HCEC 1CT (cell line): ENCODE data around the gene RNF150.

Source experiments
- DNase-seq: peaks from one replicate; pipeline ENCODE4 v3.0.0-alpha.2; 2017

The RNF150 gene

DNA sequence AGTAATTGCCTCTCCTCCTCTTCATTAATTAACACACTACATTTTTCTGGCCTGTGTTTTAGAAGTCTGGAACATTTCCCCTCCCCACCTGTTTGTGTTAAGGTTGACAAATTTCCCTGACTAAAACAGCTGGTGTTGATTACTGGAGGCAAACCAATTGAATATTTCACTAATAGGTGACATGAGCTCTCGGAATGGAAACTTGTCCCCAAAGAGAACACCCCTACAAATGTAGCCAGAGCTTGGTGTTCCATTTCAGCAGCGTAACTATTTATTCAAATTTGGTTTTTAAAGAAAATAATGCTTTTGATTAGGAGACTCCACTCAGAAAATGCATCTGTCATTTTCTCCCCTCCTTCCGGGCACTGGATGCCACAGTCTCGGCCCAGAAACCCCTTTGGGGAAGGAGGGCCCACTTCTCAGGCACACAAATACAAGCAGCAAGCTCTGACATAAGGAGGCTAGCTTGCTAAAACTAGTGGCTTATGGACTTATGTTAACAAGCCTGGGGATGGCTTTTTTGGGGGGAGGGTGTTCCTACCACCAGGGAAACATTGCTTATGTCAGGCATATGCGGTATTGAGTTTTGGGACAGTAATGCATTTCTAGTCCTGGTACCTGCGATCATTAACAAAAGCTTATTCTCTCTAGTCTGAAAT lies 2.2 kb downstream of the RNF150 start:
- no peak for DNase-seq

DNA sequence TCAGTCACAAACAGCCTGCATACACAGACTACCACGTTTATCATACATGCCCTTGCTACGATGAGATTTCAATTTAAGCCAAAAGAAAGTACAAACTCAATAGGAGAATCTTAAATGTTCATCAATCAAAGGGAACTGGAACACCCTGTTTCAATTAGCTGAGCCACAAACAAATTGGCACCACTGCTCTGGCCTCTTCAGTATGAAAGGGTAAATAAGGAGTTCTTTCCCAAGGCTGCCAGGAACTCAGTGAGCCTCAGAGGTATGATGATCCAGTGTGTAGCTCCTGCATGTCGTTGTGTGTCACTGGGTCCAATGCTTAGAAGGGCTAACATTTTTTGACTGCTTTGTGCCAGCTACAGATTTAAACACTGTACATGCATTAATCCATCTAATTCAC lies 5.4 kb downstream of the RNF150 start:
- no peak for DNase-seq

DNA sequence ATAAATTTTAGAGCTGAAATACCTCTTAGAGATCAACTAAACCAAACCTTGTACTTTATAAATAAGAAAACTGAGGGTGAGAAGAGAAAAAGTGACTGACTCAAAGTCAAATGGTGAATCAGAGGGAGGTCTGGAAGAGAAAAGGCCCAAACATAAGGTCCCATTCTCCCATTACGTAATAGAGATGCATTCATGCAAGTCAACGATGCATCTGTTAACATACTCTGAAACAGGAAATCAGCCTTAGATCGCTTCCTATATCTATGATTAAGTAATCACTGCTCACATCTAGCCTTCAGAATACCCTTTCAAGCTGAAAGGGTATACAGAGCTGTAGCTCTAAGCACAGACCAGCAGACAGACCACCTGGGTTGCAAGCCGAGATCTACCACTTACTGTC lies 6.5 kb downstream of the RNF150 start:
- peak; percentile 20 for DNase-seq

DNA sequence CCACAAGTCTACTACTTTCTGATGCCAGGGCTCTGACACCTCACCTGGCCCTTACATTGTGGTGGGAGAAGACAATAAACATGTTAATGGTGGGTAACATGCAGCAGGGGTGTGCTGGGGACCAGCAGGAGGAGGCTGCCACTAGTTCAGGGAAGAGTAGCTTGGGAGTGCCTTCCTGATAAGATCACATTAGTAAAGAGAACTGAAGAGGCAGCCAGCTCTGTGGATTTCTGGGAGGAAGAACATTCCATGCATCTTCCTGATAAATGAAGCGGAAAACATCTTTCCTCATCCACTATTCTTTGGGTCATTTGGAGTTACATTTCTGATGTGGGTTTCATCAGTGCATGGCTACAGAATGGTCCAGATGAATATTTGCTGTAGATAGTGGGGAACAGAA lies 9.0 kb downstream of the RNF150 start:
- no peak for DNase-seq

DNA sequence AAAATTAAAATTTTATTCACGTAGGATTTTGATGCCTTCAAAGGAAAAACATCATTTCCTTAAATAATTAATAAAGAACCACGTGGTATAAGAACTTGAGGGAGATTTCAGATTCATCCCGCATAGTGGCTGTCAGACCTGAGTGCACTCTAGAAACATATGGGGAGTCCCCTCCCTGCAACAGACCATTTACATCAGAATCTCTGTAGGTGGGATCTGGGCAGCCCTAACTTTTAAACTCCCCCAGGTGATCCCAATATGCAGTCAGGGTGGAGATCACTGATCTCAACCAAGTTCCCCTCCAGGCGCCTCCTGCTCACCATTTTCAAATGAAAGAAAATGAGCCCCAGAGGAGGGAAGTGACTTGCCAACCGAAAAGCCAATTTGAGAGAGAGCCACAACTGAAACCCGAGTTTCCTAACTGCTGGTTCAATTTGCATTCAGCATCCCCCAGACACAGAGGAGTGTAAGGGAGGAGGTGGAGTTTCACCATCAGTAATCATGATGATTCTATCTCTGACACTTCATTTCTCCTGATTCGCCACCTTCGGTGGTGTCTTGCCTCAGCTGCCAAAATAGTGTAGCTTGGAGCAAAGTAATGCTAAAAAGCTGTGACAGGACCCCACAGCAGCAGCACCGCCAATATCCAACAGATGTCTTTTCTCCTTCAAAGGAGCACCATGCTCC lies 11.4 kb downstream of the RNF150 start:
- DNase-seq: no peak

DNA sequence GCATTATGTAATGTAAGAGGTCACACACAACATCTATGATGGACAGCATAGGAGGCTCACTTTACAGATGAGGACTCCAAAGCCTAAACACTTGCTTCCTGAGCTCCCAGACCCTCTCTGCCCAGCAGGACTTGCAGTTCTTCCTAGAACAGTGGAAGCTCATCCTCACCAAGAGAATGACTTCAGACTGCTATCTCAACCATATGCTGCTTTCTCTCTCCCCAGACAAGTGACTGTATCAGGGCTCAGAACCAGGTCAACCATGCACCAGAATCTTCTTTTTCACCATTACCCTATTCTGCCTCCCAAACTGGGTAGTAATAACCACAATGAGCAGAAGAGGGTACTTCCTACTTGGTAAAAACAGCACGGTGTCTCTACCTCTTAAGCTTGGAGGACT lies 12.2 kb downstream of the RNF150 start:
- DNase-seq: no peak

DNA sequence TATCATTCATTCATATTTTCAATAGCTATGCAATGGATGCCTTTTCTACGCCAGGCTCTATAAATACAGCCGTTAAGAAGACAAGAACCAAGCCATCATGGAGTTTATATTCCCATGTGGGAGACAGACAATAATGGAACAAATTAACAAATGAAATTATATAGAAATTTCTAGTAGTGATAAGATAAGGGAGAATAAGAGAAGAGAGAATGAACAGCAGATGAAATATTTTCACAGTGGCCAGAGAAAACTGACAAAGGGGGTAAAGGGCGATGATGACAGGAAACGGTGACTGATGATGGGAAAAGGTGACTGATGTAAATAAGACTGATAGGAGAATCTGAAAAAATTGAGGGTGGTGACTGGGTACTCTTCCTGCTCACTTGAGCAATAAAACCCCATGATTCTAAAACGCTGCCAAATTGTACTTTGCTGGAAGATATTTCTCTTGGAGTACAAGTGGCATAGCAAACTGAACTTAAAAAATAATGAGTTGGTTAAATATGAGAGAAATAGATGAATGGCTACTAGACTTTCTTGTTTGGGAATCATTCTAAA lies 13.2 kb downstream of the RNF150 start:
- no peak for DNase-seq

DNA sequence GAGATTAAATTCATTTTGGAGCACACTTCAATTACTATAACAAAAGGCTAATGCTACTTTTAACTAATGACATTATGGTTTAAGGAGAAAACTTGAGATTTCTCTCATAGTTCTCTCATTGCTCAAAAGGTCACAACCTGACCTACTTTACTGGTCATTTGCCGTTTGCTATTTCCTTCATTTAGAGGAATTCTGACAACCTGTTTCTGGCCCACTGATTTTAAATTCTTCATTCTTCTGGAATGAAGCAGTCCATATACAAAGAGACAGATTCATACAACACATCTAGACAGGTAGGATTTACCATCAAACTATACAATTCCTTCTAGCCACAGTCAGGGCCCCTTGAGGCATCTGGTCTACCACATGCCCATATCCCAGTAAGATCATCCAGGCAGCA lies 14.2 kb downstream of the RNF150 start:
- no peak for DNase-seq

DNA sequence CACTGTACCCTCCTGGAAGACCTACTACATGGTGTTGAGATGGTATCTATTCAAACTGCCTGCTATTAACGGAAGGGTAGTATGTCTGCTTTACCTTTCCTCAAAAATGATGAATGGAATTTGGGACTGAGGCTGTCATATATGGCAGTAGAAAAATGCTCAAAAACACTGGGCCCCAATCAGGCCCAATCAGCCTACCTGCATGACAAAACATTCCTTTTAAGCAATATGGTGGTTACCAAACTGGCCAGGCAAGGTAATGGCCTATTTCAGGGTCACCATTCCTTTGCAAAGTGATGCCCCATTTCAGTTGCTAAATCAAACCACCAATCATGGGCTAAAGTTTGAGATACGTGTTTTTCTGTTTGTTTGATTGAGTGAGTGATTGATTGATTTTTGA lies 14.9 kb downstream of the RNF150 start:
- no peak for DNase-seq

DNA sequence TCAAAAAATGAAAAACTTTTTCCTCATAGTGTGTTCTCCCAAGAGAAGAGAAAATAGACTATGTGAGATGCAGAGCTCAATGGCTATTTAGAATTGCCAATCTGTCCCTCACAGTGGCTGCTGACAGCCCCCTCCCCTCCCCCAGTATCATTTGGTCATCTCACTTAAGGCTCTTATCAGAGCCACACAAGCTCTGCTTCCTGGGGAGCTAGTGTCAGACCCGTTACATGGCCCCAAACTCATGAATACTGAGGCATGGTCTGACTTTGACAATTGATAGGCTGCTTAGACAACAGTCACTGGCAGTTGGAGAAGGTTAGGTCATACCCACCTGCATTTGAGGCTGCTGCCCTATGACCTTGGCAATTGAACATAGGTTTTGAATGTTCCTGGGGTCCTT lies 15.3 kb downstream of the RNF150 start:
- DNase-seq: no peak

DNA sequence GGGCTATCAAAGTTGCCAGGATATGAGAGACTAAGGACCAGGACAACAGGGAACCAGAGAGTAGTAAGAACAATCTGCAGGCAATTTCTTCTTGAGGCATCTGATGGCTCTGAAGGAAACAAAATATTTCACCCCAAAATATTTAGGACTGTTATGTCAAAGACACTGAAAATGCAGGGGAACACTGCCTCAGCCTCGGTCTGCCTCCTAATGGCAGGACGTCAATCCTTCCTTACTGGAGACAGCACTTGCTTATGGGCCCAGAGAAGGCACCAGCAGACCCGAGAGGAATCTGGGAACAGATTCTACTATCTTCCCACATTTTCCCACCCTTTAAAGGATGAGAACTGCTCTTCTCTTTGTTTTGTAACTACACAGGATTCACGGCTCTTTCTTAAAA lies 23.3 kb downstream of the RNF150 start:
- no peak for DNase-seq

DNA sequence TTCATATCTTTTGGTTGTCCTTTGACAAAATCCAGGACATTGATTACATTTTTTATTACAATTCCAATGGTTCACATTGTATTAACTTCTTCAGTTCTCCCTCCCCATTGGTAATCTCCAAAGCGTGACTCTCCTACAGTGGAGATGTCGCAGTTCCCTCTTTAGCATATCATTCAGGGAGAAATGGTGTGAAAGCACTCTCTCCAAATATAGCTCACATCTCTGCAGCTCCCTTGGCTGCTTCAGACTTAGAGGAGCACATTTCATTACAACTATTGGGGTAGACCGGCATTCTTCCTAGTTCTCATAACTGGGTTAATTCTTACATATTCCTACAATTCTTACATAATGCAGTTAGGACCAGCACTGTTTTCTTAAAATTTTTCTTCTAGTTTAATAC lies 25.3 kb downstream of the RNF150 start:
- no peak for DNase-seq

DNA sequence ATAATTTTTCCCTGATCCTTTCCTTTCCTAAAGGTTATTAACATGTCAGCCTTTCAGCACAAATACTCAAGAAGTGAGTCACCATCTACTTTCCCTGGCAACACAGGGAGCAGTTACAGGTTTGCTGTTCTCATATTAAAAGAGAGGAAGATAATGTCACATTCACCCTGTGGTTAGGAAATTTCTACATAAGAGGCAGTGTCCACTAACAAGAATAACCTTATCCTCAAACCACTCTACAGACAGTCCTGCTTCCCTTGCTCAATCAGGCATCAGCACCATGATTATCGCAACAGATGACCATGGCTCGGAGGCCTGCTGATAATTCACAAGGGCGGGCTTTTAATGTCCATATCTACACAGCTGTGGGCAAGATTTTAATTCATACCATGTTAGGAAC lies 30.9 kb downstream of the RNF150 start:
- peak; percentile 16 for DNase-seq

DNA sequence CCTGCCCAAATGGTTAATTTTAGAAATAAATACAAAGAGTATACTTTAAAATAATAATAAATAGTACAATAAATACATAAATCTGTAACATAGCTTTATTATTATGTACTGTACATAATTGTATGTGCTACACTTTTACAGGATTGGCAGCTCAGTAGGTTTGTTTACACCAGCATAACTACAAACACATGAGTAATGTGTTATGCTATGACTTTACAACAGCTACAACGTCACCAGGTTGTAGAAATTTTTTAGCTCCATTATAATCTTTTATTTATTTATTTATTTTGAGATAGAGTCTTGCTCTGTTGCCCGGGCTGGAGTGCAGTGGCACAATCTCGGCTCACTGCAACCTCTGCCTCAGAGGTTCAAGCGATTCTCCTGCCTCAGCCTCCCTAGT lies 31.8 kb downstream of the RNF150 start:
- DNase-seq: no peak

DNA sequence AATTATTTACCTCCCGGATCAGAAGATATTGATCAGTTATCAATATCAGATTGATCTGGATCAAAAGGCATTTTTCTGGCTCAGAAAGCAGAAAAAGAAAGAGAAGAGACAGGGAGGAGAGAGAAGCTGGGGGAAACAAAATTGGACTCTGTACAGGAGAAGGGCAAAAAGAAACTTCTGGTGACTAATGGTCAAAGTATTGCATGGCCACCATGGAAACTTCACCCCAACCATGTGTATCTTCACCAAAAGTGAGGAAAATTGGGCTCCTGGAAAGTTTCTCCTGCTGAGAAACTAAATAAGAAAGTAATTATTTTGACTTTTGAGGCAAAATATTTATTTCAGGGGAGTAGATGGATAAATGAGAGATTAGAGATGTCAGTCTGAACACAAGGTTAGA lies 33.9 kb downstream of the RNF150 start:
- peak; percentile 2 for DNase-seq

DNA sequence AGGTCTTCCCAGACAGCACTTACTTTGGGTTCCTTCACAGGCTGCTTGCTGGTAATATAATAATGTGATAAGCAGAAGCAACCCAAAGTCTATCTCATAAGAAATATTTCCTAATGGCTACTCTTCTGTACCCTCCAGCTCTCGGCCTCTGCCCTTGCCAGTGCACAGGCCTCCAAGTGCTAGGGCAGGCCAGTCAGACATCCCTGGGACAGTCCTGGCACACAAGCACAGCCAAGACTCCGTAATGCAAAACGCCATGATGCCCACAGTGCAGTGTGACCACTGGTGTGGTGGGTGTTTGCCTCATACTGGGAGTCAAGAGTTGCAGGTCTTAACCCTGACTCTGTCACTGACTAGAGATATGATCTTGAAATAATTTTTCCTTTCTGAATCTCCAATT lies 35.1 kb downstream of the RNF150 start:
- DNase-seq: no peak

DNA sequence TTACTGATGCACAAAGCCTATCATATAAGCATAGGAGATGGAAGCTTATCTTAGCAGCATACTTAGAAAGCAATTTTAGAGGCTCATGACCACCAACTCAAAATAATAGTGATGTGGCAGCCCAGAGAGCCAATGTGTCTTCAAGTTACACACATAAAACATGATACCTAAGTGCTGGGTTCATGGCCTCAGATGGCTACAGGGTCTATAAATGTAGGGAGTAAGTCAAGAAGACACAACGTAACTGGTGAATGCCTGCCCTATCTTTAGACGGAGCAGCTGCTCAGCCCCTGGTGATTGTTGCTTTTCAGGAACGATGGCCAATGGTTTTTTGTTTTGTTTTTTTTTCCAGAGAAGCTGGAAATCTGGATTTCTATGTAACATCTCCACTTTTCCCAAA lies 42.8 kb downstream of the RNF150 start:
- DNase-seq: no peak

DNA sequence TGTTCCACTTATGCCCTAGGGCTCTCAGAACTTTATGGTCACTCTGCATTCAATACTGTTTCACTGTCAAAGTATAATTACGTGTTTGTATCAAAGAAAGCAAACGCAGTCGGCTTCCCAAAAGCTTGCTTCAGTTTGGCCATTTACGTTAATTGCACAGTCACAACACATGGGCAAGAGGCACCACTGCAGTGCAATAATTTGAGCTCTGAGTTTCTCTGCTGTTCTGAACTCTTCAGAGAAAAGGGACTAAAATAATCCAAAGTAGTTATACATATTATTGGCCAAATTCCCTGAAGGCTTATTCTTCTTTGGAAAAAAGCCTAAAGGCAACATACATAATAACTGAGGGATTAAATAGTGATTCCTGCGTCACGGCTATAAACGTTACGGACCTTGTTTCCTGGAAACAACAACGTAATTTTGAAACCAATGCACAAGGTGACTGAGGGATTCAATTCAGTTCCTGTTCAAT lies 51.3 kb downstream of the RNF150 start:
- DNase-seq: no peak

DNA sequence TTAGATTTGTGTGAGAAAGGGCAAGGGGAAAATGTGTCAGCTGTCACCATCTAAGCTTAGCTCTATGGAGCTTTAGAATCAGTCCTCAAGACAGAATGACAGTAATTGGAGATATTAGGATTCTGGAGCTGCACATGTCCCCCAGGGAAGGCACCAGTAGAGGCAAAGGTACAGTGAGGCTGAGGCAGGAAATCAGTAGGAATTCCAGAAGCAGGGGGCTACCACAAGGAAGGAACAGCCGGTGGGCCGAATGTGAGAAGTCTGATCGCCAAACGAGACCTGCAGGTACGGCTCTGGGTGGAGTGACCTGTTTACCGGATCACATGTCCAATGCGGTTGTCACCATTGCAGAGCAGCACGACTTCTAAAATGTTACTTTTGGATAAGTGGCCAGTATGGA lies 52.6 kb downstream of the RNF150 start:
- no peak for DNase-seq

DNA sequence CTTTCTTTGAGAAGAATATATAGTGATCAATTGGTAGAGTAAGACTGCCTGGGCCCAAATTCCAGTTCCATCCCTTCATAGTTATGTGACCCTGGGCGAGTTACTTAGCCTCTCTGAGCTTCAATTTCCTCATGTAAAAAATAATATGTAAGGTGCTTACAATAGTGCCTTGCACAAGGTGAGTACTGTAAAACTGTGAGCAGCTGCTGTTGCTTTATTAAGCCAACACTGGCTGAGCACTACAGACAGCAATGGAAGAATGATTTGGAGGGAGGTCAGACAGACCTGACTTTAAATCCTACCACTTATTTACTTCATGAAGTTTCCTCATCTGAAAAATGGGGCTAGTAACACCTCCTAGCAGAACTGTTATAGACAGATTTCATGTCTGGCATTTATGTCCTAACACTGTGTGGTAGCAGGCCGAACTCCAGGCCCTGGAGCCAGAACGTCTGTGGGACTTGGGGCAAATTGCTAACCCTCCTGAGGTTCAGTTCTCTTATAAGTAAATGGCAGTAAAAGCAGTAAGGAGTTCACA lies 53.8 kb downstream of the RNF150 start:
- DNase-seq: no peak

DNA sequence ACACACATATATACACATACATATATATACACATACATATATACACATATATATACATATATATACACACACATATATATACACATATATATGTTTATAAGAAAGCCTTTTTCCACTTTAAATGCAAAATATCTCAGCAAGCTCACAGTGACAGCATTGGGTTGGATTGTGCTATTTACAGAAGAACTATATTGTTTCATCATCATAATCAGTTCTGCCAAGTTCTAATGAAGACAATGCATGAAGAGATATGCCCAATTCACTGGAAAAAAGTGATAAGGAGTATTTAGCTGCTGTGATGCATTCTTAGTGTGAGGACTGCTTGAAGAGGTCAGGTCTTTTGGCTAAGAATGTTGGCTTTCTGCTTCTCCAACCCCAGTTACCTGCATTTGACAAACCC lies 54.4 kb downstream of the RNF150 start:
- DNase-seq: no peak

DNA sequence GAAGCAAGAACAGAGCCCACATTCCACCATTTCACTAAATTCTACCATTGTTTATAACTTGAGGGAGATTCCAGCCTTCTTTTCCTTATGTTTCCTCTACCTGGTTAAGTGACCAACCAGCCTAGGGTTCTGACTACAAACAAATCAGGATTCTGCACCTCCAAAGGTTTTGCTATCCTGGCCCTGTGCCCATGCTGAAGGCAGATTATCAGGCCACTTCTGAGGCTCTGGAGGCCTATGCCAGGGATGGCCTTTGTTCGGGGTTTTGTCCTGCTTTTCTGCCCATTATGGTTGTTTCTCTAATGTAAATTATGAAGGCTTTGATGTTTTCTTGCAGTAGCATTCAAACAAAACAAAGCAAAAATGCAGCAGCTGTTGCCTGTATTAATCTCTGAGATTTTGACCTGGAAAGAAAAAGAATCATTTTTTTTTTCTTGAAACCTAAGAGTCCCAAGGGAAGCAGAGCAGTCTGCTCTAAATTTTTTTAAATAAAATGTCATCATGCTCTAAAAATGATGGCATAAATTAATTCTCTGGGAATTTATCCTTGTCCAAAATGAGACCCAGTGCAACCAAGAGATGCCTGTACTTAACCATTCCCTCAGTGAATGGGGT lies 55.6 kb downstream of the RNF150 start:
- no peak for DNase-seq

DNA sequence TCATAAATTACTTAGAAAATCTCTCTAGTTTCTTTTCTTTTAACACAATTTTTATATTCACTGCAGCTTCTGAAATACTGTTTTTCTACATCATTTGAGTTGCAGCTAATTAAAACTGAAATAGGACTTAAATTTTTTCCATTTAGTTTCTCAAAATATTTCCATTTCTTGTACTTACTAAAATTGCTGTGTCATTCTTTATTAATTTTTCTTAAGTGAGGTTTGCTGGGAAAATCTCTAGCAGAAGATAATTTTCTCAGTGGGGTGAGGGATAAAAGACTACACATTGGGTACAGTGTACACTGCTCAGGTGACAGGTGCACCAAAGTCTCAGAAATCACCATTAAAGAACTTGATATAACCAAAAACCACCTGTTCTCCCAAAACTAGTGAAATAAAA lies 57.7 kb downstream of the RNF150 start:
- DNase-seq: no peak
